Pancreas (tissue), 10 donors: ENCODE data around the gene AKAP13. TPM values are rescaled to one million over a fixed set of nuclear protein-coding genes. Genes with fewer than 3 reads are reported as not detected.

Experiments
- ATAC-seq, 4 donors: fragments of 200-7000 bp; cut with Tn5 transposase; one replicate each; pipeline versions ENCODE4 v1.8.0 to v1.9.1; 2020; ENCODE audit warnings: mild to moderate bottlenecking in 4 of 4, moderate library complexity in 4 of 4
- DNase-seq, 6 donors: peaks; one replicate each; pipeline ENCODE4 v3.0.0-alpha.2; 2020
- FAIRE-seq: peaks from 2 replicates; lab custom pipeline; 2012; peaks lifted over from hg19 to GRCh38; lab: Jason Lieb, UNC
- H3K27ac ChIP-seq, 4 donors: fragments of 200-600 bp; sonication (generic); 1 replicate in 3 of 4; 2 replicates in 1 of 4; pipeline versions ENCODE4 v1.5.0 to v1.8.0; 2020
- H3K27me3 ChIP-seq, 4 donors: fragments of 200-600 bp; one replicate each; pipeline ENCODE4 v1.8.0; 2021
- H3K36me3 ChIP-seq, 3 donors: fragments of 200-600 bp; sonication (generic) in 1 of 3; one replicate each; pipeline versions ENCODE4 v1.5.0 to v1.8.0; 2020 to 2021
- H3K4me1 ChIP-seq, 3 donors: fragments of 200-600 bp; one replicate each; pipeline ENCODE4 v1.8.0; 2021
- H3K4me3 ChIP-seq, 4 donors: fragments of 200-600 bp; sonication (generic) in 2 of 4; one replicate each; pipeline versions ENCODE4 v1.5.0 to v1.8.0; 2020 to 2021
- H3K9me3 ChIP-seq, 4 donors: fragments of 200-600 bp; one replicate each; pipeline ENCODE4 v1.8.0; 2021
- WGBS, 2 donors: extraction: QIAGEN DNeasy Blood & Tissue Kit; methylation state at CpG; one replicate each; pipeline ENCODE4 v1.1.7; 2013; 5-methylcytosine and 5-hydroxymethylcytosine counted together
- intact Hi-C, 3 donors: fragments of 100-400 bp; cut with DNase I; formaldehyde crosslinking; loops; one replicate each; pipeline versions ENCODE4 v1.11.1 to v1.14.2; 2022
- polyA plus RNA-seq, 2 donors: library from polyadenylated mRNA; stranded (reverse); fragments of 200-250 nt; gene quantifications; one replicate each; pipeline ENCODE4 v1.2.3, GENCODE V29; 2013
- total RNA-seq, 6 donors: library from RNA; stranded (reverse); fragmentation: NEBNext Ultra II Directional in 4 of 6; extraction: Animal tissue kit (Norgen Biotek cat#: 25700) in 4 of 6; gene quantifications; one replicate each; pipeline versions ENCODE4 v1.2.1 to v1.2.4, GENCODE V29; 2021 to 2023
- TF ChIP-seq, protein P1 (sequence below), 4 donors: fragments of 200-600 bp; sonication (generic) in 3 of 4; IDR thresholded peaks; one replicate each; pipeline versions ENCODE4 v1.5.0 to v1.8.0; 2021; ENCODE audit warnings: antibody characterized with exemption in 4 of 4
- donor health status: healthy with polysubstance abuse.
- donor health status: DM: no; HTN: no; CAD: no; lungs with moderate emphysema.
- donor health status: DM: no; HTN: no; CAD: no.
- donor health status: control.
- donor health status: control.
- donor health status: Bipolar disorder and iron deficiency.
- donor health status: DM: yes; HTN: yes; CAD: no.
- donor health status: DM: no; HTN: no; CAD: no.
- donor health status: DM: no; HTN: no; CAD: no.
- donor health status: DM: yes; HTN: yes; CAD: no.

The AKAP13 gene
- total and polyA plus RNA-seq, 8 donors = 64.9 to 139 (median 89.9) TPM

DNA sequence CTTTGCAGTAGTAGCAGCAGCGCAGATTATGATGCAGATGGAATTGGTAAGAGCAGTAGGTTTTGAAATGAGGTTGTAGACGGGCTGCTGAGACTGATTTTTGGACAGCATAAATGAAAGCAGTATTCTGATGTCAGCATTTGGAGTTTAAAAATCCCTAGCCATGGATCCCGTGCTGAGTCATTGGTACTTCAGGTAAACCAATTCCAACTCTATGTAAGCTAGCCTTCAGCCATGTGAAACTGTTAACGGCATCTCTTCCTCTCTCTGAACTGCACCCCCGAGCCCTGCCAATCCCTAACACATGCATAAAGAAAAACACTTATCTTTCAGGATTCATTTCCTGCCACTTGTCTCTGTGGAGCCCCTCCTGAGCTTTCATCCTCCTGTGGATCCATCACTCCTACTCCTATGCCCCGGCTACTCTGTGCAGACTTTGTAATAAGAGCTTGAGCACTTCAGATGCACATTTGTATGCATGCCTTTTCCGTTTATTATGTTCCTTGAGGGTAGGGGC, 119.0 kb downstream of the AKAP13 start:
- intact Hi-C loops = no loop called here
- Histone ChIP-seq H3K36me3 (no peaks in the 10 kb centered on the region), H3K4me1 (peaks cover 0 to 14% (median 11%) of the 10 kb centered on the region in 3 donors), H3K9me3 (no peaks in the 10 kb centered on the region), H3K4me3 (no peak overlapping the region), H3K27me3 (no peaks in the 10 kb centered on the region), H3K27ac (no peak overlapping the region)
- TF ChIP-seq, protein P1, sequence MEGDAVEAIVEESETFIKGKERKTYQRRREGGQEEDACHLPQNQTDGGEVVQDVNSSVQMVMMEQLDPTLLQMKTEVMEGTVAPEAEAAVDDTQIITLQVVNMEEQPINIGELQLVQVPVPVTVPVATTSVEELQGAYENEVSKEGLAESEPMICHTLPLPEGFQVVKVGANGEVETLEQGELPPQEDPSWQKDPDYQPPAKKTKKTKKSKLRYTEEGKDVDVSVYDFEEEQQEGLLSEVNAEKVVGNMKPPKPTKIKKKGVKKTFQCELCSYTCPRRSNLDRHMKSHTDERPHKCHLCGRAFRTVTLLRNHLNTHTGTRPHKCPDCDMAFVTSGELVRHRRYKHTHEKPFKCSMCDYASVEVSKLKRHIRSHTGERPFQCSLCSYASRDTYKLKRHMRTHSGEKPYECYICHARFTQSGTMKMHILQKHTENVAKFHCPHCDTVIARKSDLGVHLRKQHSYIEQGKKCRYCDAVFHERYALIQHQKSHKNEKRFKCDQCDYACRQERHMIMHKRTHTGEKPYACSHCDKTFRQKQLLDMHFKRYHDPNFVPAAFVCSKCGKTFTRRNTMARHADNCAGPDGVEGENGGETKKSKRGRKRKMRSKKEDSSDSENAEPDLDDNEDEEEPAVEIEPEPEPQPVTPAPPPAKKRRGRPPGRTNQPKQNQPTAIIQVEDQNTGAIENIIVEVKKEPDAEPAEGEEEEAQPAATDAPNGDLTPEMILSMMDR (IDR thresholded peaks at IDR 0.05) = no peak
- DNase-seq (no peak), ATAC-seq (no peak), FAIRE-seq (no peak)
- 74% methylated on average over 7 of the region's 7 CpGs for WGBS, 2 donors

DNA sequence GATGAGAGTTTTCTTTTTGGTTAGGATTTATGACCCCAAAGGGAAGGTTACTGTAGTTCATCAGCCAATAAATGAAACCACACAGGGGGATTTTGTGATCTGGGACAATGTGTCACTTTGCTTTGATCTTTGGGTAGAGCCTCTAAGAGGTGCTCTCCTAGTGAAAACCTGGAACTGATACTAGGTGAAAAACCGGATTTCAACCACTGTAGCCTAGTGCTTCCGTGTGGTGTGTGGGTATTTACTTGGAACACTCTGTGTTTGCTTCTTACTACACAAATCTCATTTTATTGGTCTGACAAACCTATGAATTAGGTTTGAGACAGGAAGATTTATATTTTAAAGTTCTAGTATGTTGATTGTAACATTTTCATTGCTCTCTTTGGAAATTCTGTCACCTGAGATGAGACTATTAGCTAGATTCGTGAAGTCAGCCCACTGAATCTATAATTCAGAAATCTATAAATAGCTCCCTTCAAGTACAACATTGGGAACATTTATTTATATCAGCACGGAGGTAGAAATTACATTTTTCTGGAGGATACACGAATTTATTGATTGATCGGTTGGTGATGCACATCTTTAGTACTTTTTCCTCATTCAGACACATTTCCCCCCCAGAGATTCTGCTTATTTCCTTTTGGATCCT, 119.8 kb downstream of the AKAP13 start:
- TF ChIP-seq, protein P1 (IDR thresholded peaks at IDR 0.05) = no peak
- Histone ChIP-seq H3K27ac (no peak overlapping the region), H3K4me3 (no peak overlapping the region), H3K9me3 (no peaks in the 10 kb centered on the region), H3K27me3 (no peaks in the 10 kb centered on the region), H3K36me3 (no peaks in the 10 kb centered on the region), H3K4me1 (peaks cover 0 to 14% (median 11%) of the 10 kb centered on the region in 3 donors)
- ATAC-seq (peak in 1 of 4 donors; percentile 37), FAIRE-seq (no peak), DNase-seq (no peak)
- WGBS, 2 donors = 60 to 67% methylated on average over 6 of the region's 6 CpGs
- intact Hi-C loops = loop anchor here in 1 of 3 donors (10.0 kb wide), 1 partner anchor 205 kb away; no protein-coding TSS in a partner anchor

DNA sequence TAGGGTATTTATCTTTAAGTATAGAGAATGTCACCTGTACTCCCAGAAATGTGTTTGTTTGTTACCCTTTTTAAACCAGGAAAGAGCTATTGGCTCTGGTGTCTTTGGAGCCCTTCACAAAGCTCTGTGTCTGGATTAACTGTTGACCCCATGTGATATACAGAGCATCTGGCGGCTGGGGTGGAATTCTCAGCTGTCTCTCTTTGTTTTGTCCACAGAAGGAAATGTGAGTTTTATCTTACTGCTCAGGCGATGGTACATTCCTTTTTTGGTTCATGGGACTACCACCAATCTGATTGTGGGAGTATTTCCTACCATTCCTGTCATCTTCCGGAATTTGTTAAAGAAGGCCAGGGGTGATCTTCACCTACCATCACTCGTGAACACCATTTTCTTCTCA, 120.3 kb downstream of the AKAP13 start:
- H3K4me3 ChIP-seq = no peak overlapping the region
- DNase-seq = no peak
- no peaks in the 10 kb centered on the region for H3K36me3 ChIP-seq
- no peaks in the 10 kb centered on the region for H3K9me3 ChIP-seq
- no peaks in the 10 kb centered on the region for H3K27me3 ChIP-seq
- 75 to 79% methylated on average over 4 of the region's 4 CpGs for WGBS, 2 donors
- no peak for ATAC-seq
- peaks cover 0 to 14% (median 11%) of the 10 kb centered on the region in 3 donors for H3K4me1 ChIP-seq
- H3K27ac ChIP-seq = no peak overlapping the region
- intact Hi-C loops = loop anchor here in 1 of 3 donors (10.0 kb wide), 1 partner anchor 206 kb away; no protein-coding TSS in a partner anchor
- FAIRE-seq = no peak
- TF ChIP-seq, protein P1 (IDR thresholded peaks at IDR 0.05) = no peak

DNA sequence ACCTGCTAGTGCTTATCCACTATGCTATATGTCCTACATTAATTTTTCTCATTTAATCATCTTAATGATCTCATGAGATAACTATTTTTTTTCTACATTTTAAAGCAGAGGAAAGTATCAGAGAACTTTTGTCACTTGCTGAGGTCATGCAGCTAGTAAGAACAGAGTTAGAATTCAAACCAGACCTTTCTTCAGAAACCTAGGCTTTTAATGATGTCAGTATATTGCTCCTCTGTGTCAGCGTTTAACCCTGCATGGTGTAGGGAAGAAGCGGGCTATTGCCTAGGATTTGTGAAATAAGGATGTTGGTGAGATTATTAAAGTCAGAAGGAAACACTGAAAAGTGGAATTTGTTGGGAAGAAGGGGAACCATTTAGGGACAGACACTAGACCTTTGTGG, 121.2 kb downstream of the AKAP13 start:
- H3K9me3 ChIP-seq = no peaks in the 10 kb centered on the region
- no peak for FAIRE-seq

More for the DNA sequence above, 121.2 kb downstream of the AKAP13 start:
- TF ChIP-seq, protein P1 (IDR thresholded peaks at IDR 0.05) = no peak
- no peaks in the 10 kb centered on the region for H3K27me3 ChIP-seq
- 92 to 99% methylated on average over 2 of the region's 2 CpGs for WGBS, 2 donors
- H3K36me3 ChIP-seq = no peaks in the 10 kb centered on the region
- no peak overlapping the region for H3K4me3 ChIP-seq
- intact Hi-C loops = loop anchor here in 1 of 3 donors (10.0 kb wide), 1 partner anchor 207 kb away; no protein-coding TSS in a partner anchor
- peaks cover 0 to 10% (median 7%) of the 10 kb centered on the region in 3 donors for H3K4me1 ChIP-seq
- ATAC-seq (no peak), DNase-seq (no peak)
- H3K27ac ChIP-seq = no peak overlapping the region
